ENCODE measurements around the gene SETBP1.

The SETBP1 gene

GRCh38 chr18:44702594-44702993, 21.9 kb downstream of the SETBP1 start (continued):
- TF ChIP-seq SP2 (tag by site-specific recombination; IDR thresholded peaks at IDR 0.05) (no peak), ZBTB48 (tag by site-specific recombination; IDR thresholded peaks at IDR 0.05) (no peak), ZBTB44 (tag by site-specific recombination; IDR thresholded peaks at IDR 0.05) (no peak), ZFP69B (tag by site-specific recombination; IDR thresholded peaks at IDR 0.05) (no peak), GLI4 (tag by site-specific recombination; IDR thresholded peaks at IDR 0.05) (no peak), ZNF398 (tag by site-specific recombination; IDR thresholded peaks at IDR 0.05) (no peak), ZNF701 (tag by site-specific recombination; IDR thresholded peaks at IDR 0.05) (no peak)

GRCh38 chr18:44704135-44704789, 23.6 kb downstream of the SETBP1 start:
- H3K4me3 ChIP-seq (ENCODE audit: low read depth, low read length): no peak overlapping the region
- no peaks in the 10 kb centered on the region for H3K9me3 ChIP-seq (ENCODE audit: control insufficient read depth, insufficient read depth, low read depth, low read length)
- TF ChIP-seq PRDM1 (tag by site-specific recombination; IDR thresholded peaks at IDR 0.05): no peak
- TF ChIP-seq ATF2 (tag by site-specific recombination; IDR thresholded peaks at IDR 0.05; ENCODE audit: low read depth): no peak
- TF ChIP-seq TCF7L2 (IDR thresholded peaks at IDR 0.05; ENCODE audit: borderline replicate concordance, low read depth, low read length): no peak
- TF ChIP-seq PBX3 (CRISPR knock-in tag; IDR thresholded peaks at IDR 0.05): no peak
- no peak for TF ChIP-seq KLF16 (tag by site-specific recombination; IDR thresholded peaks at IDR 0.05)
- ChIA-PET POLR2A (interaction anchor here (0.6 kb wide), 1 partner anchor 921 kb away, joined by 3 read pairs; no protein-coding TSS in a partner anchor), CTCF (no interaction called here)
- peaks cover 21% of the 10 kb centered on the region for H3K4me1 ChIP-seq (ENCODE audit: control insufficient read depth, insufficient read depth, low read length)
- H3K27ac ChIP-seq (ENCODE audit: extremely low read depth, low read depth, low read length): no peak overlapping the region
- no peaks in the 10 kb centered on the region for H3K36me3 ChIP-seq (ENCODE audit: control insufficient read depth in 2 of 2, insufficient read depth in 1 of 2, low read length in 2 of 2)

GRCh38 chr18:44705075-44705675, 24.5 kb downstream of the SETBP1 start:
- POLR2A ChIA-PET: no interaction called here
- CTCF ChIA-PET: no interaction called here
- no peak overlapping the region for H3K27ac ChIP-seq (ENCODE audit: extremely low read depth, low read depth, low read length)
- H3K4me1 ChIP-seq (ENCODE audit: control insufficient read depth, insufficient read depth, low read length): peaks cover 17% of the 10 kb centered on the region
- no peaks in the 10 kb centered on the region for H3K9me3 ChIP-seq (ENCODE audit: control insufficient read depth, insufficient read depth, low read depth, low read length)
- H3K36me3 ChIP-seq (ENCODE audit: control insufficient read depth in 2 of 2, insufficient read depth in 1 of 2, low read length in 2 of 2): no peaks in the 10 kb centered on the region
- H3K4me3 ChIP-seq (ENCODE audit: low read depth, low read length): no peak overlapping the region
- TF ChIP-seq ZNF473 (tag by site-specific recombination; IDR thresholded peaks at IDR 0.05) (no peak), ZNF692 (tag by site-specific recombination; IDR thresholded peaks at IDR 0.05) (no peak), ZNF19 (tag by site-specific recombination; IDR thresholded peaks at IDR 0.05; ENCODE audit: low read depth) (no peak), ZNF169 (tag by site-specific recombination; IDR thresholded peaks at IDR 0.05) (no peak), ZNF394 (tag by site-specific recombination; IDR thresholded peaks at IDR 0.05; ENCODE audit: borderline replicate concordance) (no peak), ZNF549 (tag by site-specific recombination; IDR thresholded peaks at IDR 0.05) (no peak), ZBTB11 (tag by site-specific recombination; conservative IDR thresholded peaks at IDR 0.05; ENCODE audit: low read depth) (no peak), ZNF157 (tag by site-specific recombination; IDR thresholded peaks at IDR 0.05) (no peak), ZBTB21 (tag by site-specific recombination; IDR thresholded peaks at IDR 0.05) (no peak)
